H1 (cell line): ENCODE data around the gene VAMP2. TPM values are rescaled to one million over a fixed set of nuclear protein-coding genes. Genes with fewer than 3 reads are reported as not detected.

Experiments used
- CTCF ChIA-PET: fragments of 300-600 bp; sonication (Branson Sonifier 250); formaldehyde crosslinking; loops from one replicate; lab custom pipeline; 2021; ENCODE audit not compliant: partially characterized antibody; lab: Charles Lee
- POLR2A ChIA-PET: fragments of 300-600 bp; sonication (Branson Sonifier 250); formaldehyde crosslinking; loops from one replicate; lab custom pipeline; 2021; ENCODE audit warnings: inconsistent platforms; ENCODE audit not compliant: partially characterized antibody; lab: Charles Lee
- DNase-seq, 2 experiments: peaks; one replicate each; pipeline versions ENCODE4 v3.0.0 to v3.0.0-alpha.2; 2010 to 2022; ENCODE audit warnings: low spot score in 2 of 2, low read depth in 1 of 2, mixed read lengths in 1 of 2
- FAIRE-seq: peaks from 2 replicates; lab custom pipeline; 2011; peaks lifted over from hg19 to GRCh38; lab: Jason Lieb, UNC
- H2AFZ ChIP-seq: 2 replicates; pipeline ENCODE4 v1.8.1; 2012; ENCODE audit warnings: low read length, inconsistent platforms
- H2AK5ac ChIP-seq: 2 replicates; pipeline ENCODE4 v1.6.1; 2013; ENCODE audit warnings: low read depth, low read length
- H2BK120ac ChIP-seq: replicated peaks from 2 replicates; pipeline ENCODE3; 2013; ENCODE audit warnings: low read depth, low read length, inconsistent platforms
- H2BK12ac ChIP-seq: 2 replicates; pipeline ENCODE4 v1.6.1; 2013; ENCODE audit warnings: low read depth, low read length
- H2BK15ac ChIP-seq: 2 replicates; pipeline ENCODE4 v1.6.1; 2013; ENCODE audit warnings: low read length
- H2BK20ac ChIP-seq: 2 replicates; pipeline ENCODE4 v1.6.1; 2013; ENCODE audit warnings: low read length
- H2BK5ac ChIP-seq: 2 replicates; pipeline ENCODE4 v1.6.1; 2013; ENCODE audit warnings: low read depth, low read length
- H3K14ac ChIP-seq: 2 replicates; pipeline ENCODE4 v1.6.1; 2013; ENCODE audit warnings: inconsistent platforms; ENCODE audit not compliant: insufficient read length
- H3K18ac ChIP-seq: 2 replicates; pipeline ENCODE4 v1.6.1; 2013; ENCODE audit warnings: low read length; ENCODE audit errors: extremely low read depth
- H3K23ac ChIP-seq: 2 replicates; pipeline ENCODE4 v1.6.1; 2013; ENCODE audit warnings: inconsistent platforms; ENCODE audit not compliant: insufficient read length
- H3K23me2 ChIP-seq: 2 replicates; pipeline ENCODE4 v1.6.1; 2013; ENCODE audit warnings: low read depth, low read length
- H3K27ac ChIP-seq: 2 replicates; pipeline ENCODE4 v1.6.1; 2011; ENCODE audit warnings: low read depth, low read length, inconsistent platforms
- H3K27me3 ChIP-seq, 4 experiments: replicated peaks in 1 of 4; 1 replicate in 1 of 4; 2 replicates in 3 of 4; pipeline versions ENCODE4 v1.6.1 to v1.8.1; 2011 to 2013; ENCODE audit warnings: low read length in 3 of 4, mild to moderate bottlenecking in 3 of 4, inconsistent platforms in 2 of 4, mixed read lengths in 2 of 4, moderate library complexity in 1 of 4; ENCODE audit not compliant: control insufficient read depth in 3 of 4, insufficient read depth in 3 of 4; ENCODE audit errors: extremely low read depth in 1 of 4
- H3K36me3 ChIP-seq, 4 experiments: 2 replicates each; pipeline versions ENCODE4 v1.6.1 to v1.8.1; 2011 to 2013; ENCODE audit warnings: mild to moderate bottlenecking in 4 of 4, low read length in 3 of 4, moderate library complexity in 2 of 4, control low read depth in 1 of 4, inconsistent platforms in 1 of 4; ENCODE audit not compliant: insufficient read depth in 4 of 4, control insufficient read depth in 2 of 4
- H3K4ac ChIP-seq: replicated peaks from 2 replicates; pipeline ENCODE3; 2013; ENCODE audit warnings: low read length, low read depth, mixed read lengths, inconsistent platforms; ENCODE audit not compliant: insufficient read length
- H3K4me1 ChIP-seq, 4 experiments: replicated peaks in 1 of 4; 1 replicate in 1 of 4; 2 replicates in 3 of 4; pipeline versions ENCODE4 v1.6.1 to v1.8.1; 2011 to 2013; ENCODE audit warnings: low read length in 3 of 4, inconsistent platforms in 2 of 4, mixed read lengths in 1 of 4; ENCODE audit not compliant: insufficient read depth in 4 of 4, control insufficient read depth in 3 of 4
- H3K4me2 ChIP-seq, 2 experiments: 2 replicates each; pipeline versions ENCODE4 v1.6.1 to v1.8.1; 2011 to 2013; ENCODE audit warnings: low read depth in 2 of 2, low read length in 2 of 2, control low read depth in 1 of 2, inconsistent platforms in 1 of 2, mild to moderate bottlenecking in 1 of 2; ENCODE audit not compliant: insufficient read depth in 1 of 2
- H3K4me3 ChIP-seq, 4 experiments: fragments of 200-600, 300-600 bp in 1 of 4; sonication (generic), shearing (Covaris generic), sonication (Bioruptor Twin) in 1 of 4; 2 replicates each; pipeline versions ENCODE4 v1.5.1 to v1.8.1; 2011 to 2016; ENCODE audit warnings: low read length in 4 of 4, low read depth in 3 of 4, control low read depth in 2 of 4, inconsistent platforms in 2 of 4, mild to moderate bottlenecking in 2 of 4, mixed read lengths in 1 of 4, moderate library complexity in 1 of 4; ENCODE audit not compliant: insufficient read depth in 2 of 4; ENCODE audit errors: extremely low read depth in 1 of 4
- H3K56ac ChIP-seq: replicated peaks from 2 replicates; pipeline ENCODE3; 2013; ENCODE audit warnings: low read depth, mild to moderate bottlenecking, mixed read lengths, low read length, inconsistent platforms; ENCODE audit not compliant: insufficient read length
- H3K79me1 ChIP-seq: 2 replicates; pipeline ENCODE4 v1.6.1; 2013; ENCODE audit warnings: low read depth, low read length, control low read depth
- H3K79me2 ChIP-seq, 2 experiments: 2 replicates each; pipeline versions ENCODE4 v1.6.1 to v1.8.1; 2012 to 2013; ENCODE audit warnings: low read length in 2 of 2, mild to moderate bottlenecking in 2 of 2, inconsistent platforms in 1 of 2; ENCODE audit not compliant: insufficient read depth in 2 of 2, control insufficient read depth in 1 of 2
- H3K9ac ChIP-seq, 4 experiments: replicated peaks in 1 of 4; 1 replicate in 1 of 4; 2 replicates in 3 of 4; pipeline versions ENCODE4 v1.6.1 to v1.8.1; 2011 to 2013; ENCODE audit warnings: low read depth in 3 of 4, low read length in 3 of 4, control low read depth in 2 of 4, mild to moderate bottlenecking in 2 of 4, moderate library complexity in 2 of 4, inconsistent platforms in 1 of 4; ENCODE audit errors: extremely low read depth in 1 of 4
- H3K9me3 ChIP-seq, 2 experiments: 2 replicates each; pipeline versions ENCODE4 v1.6.1 to v1.8.1; 2012 to 2013; ENCODE audit warnings: mild to moderate bottlenecking in 2 of 2, moderate library complexity in 2 of 2, control low read depth in 1 of 2, inconsistent platforms in 1 of 2, low read depth in 1 of 2, low read length in 1 of 2, mixed read lengths in 1 of 2; ENCODE audit not compliant: insufficient read depth in 2 of 2
- H4K20me1 ChIP-seq, 2 experiments: replicated peaks in 1 of 2; 2 replicates each; pipeline versions ENCODE3 to v1.8.1; 2011 to 2013; ENCODE audit warnings: inconsistent platforms in 2 of 2, low read length in 2 of 2, mild to moderate bottlenecking in 1 of 2; ENCODE audit not compliant: insufficient read depth in 2 of 2, control insufficient read depth in 1 of 2
- H4K5ac ChIP-seq: 2 replicates; pipeline ENCODE4 v1.6.1; 2013; ENCODE audit warnings: low read length, low read depth, mixed read lengths, inconsistent platforms; ENCODE audit not compliant: insufficient read length
- H4K8ac ChIP-seq: 2 replicates; pipeline ENCODE4 v1.8.0; 2013; ENCODE audit warnings: mild to moderate bottlenecking, moderate library complexity, low read length, inconsistent platforms; ENCODE audit not compliant: insufficient read depth; ENCODE audit errors: extremely low read depth
- H4K91ac ChIP-seq: replicated peaks from 2 replicates; pipeline ENCODE3; 2013; ENCODE audit warnings: low read length, mixed read lengths, inconsistent platforms; ENCODE audit not compliant: insufficient read length
- HDAC2 ChIP-seq, 2 experiments: fragments of 300-600 bp in 1 of 2; sonication (generic) in 1 of 2; IDR thresholded peaks; 2 replicates each; pipeline ENCODE4 v1.6.1; 2011 to 2012; ENCODE audit warnings: low read depth in 2 of 2, low read length in 2 of 2, mild to moderate bottlenecking in 2 of 2, moderate library complexity in 2 of 2, borderline replicate concordance in 1 of 2, inconsistent platforms in 1 of 2
- RAD21 ChIP-seq, 2 experiments: IDR thresholded peaks in 1 of 2; conservative IDR thresholded peaks in 1 of 2; 2 replicates each; pipeline ENCODE4 v1.6.1; 2011; ENCODE audit warnings: low read depth in 2 of 2, low read length in 2 of 2, improper control_type of control experiment in 1 of 2, inconsistent platforms in 1 of 2, mild to moderate bottlenecking in 1 of 2, moderate library complexity in 1 of 2
- SP4 ChIP-seq: IDR thresholded peaks from 2 replicates; pipeline ENCODE4 v1.6.1; 2012; ENCODE audit warnings: low read length, inconsistent platforms
- TCF12 ChIP-seq: IDR thresholded peaks from 2 replicates; pipeline ENCODE4 v1.6.1; 2011; ENCODE audit warnings: low read depth, mild to moderate bottlenecking, low read length
- WGBS, 2 experiments: shearing (Covaris generic) in 1 of 2; methylation state at CpG; one replicate each; pipeline versions ENCODE4 v1.1.6 to v1.1.7; 2013 to 2015; ENCODE audit warnings: low lambda C conversion rate in 2 of 2, mixed read lengths in 2 of 2, inconsistent platforms in 1 of 2, low coverage in 1 of 2, missing lambda C conversion rate in 1 of 2; ENCODE audit not compliant: insufficient replicate concordance in 2 of 2, insufficient coverage in 1 of 2, insufficient read length in 1 of 2; ENCODE audit errors: extremely low coverage in 1 of 2, missing lambda C conversion rate in 1 of 2; 5-methylcytosine and 5-hydroxymethylcytosine counted together
- polyA plus RNA-seq, 7 experiments: library from polyadenylated mRNA; depleted of rRNA in 3 of 7; stranded (reverse) in 5 of 7; unstranded in 2 of 7; fragments of >200 nt in 5 of 7; fragments of 200-250 nt in 2 of 7; gene quantifications; 1 replicate in 5 of 7; 2 replicates in 1 of 7; 4 replicates in 1 of 7; pipeline versions ENCODE4 v1.2.1 to v1.2.3, GENCODE V29; 2011 to 2013; ENCODE audit warnings: missing spikeins in 2 of 7, mixed read lengths in 2 of 7
- total RNA-seq: library from RNA; stranded (reverse); fragmentation: NEBNext Ultra II Directional; extraction: Animal tissue kit (Norgen Biotek cat#: 25700); gene quantifications from 2 replicates; pipeline ENCODE4 v1.2.1, GENCODE V29; 2021
- TF ChIP-seq, protein P1 (sequence below): IDR thresholded peaks from 2 replicates; pipeline ENCODE4 v1.6.1; 2011; ENCODE audit warnings: low read depth, mild to moderate bottlenecking, low read length; ENCODE audit not compliant: insufficient read depth
- TF ChIP-seq, protein P2 (sequence below): IDR thresholded peaks from 2 replicates; pipeline ENCODE4 v1.6.1; 2012; ENCODE audit warnings: inconsistent platforms

The VAMP2 gene
- total and polyA plus RNA-seq, 2 of the 8 experiments (the other 6 are each of a cell fraction or from before 2014, with no cell fraction given) = 19.3 to 20.5 TPM

DNA sequence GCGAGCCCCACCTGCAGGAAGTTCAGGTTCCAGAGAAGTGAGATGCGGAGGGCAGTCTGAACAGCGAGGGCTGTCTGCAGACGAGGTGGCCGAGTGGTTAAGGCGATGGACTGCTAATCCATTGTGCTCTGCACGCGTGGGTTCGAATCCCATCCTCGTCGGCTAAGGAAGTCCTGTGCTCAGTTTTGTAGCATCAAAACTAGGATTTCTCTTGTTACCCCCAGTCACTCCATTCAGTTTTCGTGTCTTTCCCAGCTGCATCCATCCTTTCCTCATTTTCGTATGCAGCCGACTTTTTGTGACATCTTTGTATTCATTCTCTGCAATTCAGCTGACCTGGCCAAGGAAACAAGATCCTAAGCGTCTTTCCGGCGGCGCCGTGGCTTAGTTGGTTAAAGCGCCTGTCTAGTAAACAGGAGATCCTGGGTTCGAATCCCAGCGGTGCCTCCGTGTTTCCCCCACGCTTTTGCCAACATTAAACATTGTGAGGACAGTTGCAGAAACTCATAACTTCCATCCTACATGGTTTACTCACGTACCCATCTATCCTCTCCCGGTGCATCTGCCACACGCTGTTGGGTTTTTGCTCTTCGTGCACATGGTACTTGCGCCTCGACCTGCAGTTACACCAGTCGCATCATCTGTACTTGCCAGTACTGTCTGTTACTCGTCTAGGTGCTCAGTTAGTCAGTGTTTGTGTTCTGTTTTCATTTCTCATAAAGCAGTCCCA lies 24.2 kb upstream of the VAMP2 start:
- Histone ChIP-seq H3K27me3 (peaks cover 2 to 17% (median 11%) of the 10 kb centered on the region in 4 experiments), H3K4me1 (peaks cover 4 to 17% (median 10%) of the 10 kb centered on the region in 4 experiments; a peak in 6 of 7 replicates), H2AK5ac (no peak overlapping the region), H3K23ac (no peak overlapping the region), H3K9me3 (no peaks in the 10 kb centered on the region), H2BK20ac (no peak overlapping the region), H3K4ac (no peak overlapping the region), H3K27ac (peak overlapping the region; percentile 50; the same call in 1 of the 2 replicates), H3K79me2 (no peaks in the 10 kb centered on the region), H4K91ac (no peak overlapping the region), H2BK120ac (no peak overlapping the region), H3K4me3 (peak overlapping the region; percentile 79 to 99 (median 93)), H3K36me3 (no peaks in the 10 kb centered on the region), H4K8ac (no peak overlapping the region), H2BK15ac (no peak overlapping the region), H3K56ac (no peak overlapping the region), H4K5ac (peak overlapping the region; percentile 4), H3K9ac (peak overlapping the region in 3 of 4 experiments; percentile 64 to 71 (median 67)), H2BK12ac (no peak overlapping the region), H2BK5ac (no peak overlapping the region), H3K23me2 (peaks cover 16% of the 10 kb centered on the region), H2AFZ (peak overlapping the region; percentile 83; the same call in 1 of the 2 replicates), H3K14ac (no peak overlapping the region), H4K20me1 (peaks cover 2 to 6% of the 10 kb centered on the region in 2 experiments), H3K79me1 (no peaks in the 10 kb centered on the region), H3K18ac (no peak overlapping the region; the same call in 1 of the 2 replicates), H3K4me2 (peak overlapping the region; percentile 86 to 98)
- ChIA-PET POLR2A (interaction anchor here (1.0 to 19.9 kb wide), 9 partner anchors 10 to 62 kb away, joined by 3 to 373 read pairs (median 8); partner anchors contain the start of genes AURKB, CTC1, PFAS and TMEM107), CTCF (interaction anchor here (0.6 to 3.7 kb wide), 7 partner anchors 28 to 557 kb away, joined by 3 to 26 read pairs (median 4); no protein-coding TSS in a partner anchor)
- peak; percentile 76 for FAIRE-seq
- 1% methylated on average over 32 of the region's 32 CpGs; no CpG with 5 or more reads in 1 of the 2 experiments for WGBS, 2 experiments
- peak; percentile 92 to 100 for DNase-seq
- no peak for TF ChIP-seq RAD21 (IDR thresholded peaks at IDR 0.05 in 1 of 2, conservative IDR thresholded peaks at IDR 0.05 in 1 of 2; ENCODE audit: low read depth in 2 of 2, low read length in 2 of 2)
- TF ChIP-seq, protein P1, sequence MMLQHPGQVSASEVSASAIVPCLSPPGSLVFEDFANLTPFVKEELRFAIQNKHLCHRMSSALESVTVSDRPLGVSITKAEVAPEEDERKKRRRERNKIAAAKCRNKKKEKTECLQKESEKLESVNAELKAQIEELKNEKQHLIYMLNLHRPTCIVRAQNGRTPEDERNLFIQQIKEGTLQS = no peak
- peak; percentile 71; the same call in 1 of the 2 replicates for TF ChIP-seq SP4
- TF ChIP-seq HDAC2 (IDR thresholded peaks at IDR 0.05; ENCODE audit: borderline replicate concordance in 1 of 2, low read depth in 2 of 2, low read length in 2 of 2) = 0 out of 4 replicates have a peak, but pooled peaks of 1 of the 2 experiments have one; percentile 61
- TF ChIP-seq, protein P2, sequence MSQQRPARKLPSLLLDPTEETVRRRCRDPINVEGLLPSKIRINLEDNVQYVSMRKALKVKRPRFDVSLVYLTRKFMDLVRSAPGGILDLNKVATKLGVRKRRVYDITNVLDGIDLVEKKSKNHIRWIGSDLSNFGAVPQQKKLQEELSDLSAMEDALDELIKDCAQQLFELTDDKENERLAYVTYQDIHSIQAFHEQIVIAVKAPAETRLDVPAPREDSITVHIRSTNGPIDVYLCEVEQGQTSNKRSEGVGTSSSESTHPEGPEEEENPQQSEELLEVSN = peak; percentile 35; the same call in 1 of the 2 replicates
- no peak for TF ChIP-seq TCF12
